HCT116 (cell line): ENCODE measurements around the gene UBE3D.

ENCODE experiments used
- CTCF ChIP-seq, 3 experiments: fragments of 200-600 bp in 1 of 3; sonication (generic) in 1 of 3; IDR thresholded peaks in 2 of 3; conservative IDR thresholded peaks in 1 of 3; 2 replicates each; pipeline ENCODE4 v1.5.1; 2012 to 2017; ENCODE audit warnings: low read depth in 2 of 3, low read length in 2 of 3, antibody characterized with exemption in 1 of 3, borderline replicate concordance in 1 of 3, control low read depth in 1 of 3, mild to moderate bottlenecking in 1 of 3, mixed read lengths in 1 of 3, mixed run types in 1 of 3, moderate library complexity in 1 of 3; ENCODE audit not compliant: insufficient read depth in 1 of 3
- EZH2 ChIP-seq: fragments of 200-600 bp; sonication (generic); IDR thresholded peaks from 2 replicates; pipeline ENCODE4 v1.6.1; 2017; ENCODE audit warnings: antibody characterized with exemption, mixed run types
- MAX ChIP-seq: IDR thresholded peaks from 2 replicates; pipeline ENCODE4 v1.6.1; 2012
- POLR2A ChIP-seq: IDR thresholded peaks from 2 replicates; pipeline ENCODE4 v1.7.0; 2011; ENCODE audit warnings: borderline replicate concordance; ENCODE audit not compliant: insufficient read depth, insufficient read length; ENCODE audit errors: extremely low read depth
- RAD21 ChIP-seq: IDR thresholded peaks from 2 replicates; pipeline ENCODE4 v1.6.1; 2012; ENCODE audit warnings: low read depth, mild to moderate bottlenecking

- no peak for TF ChIP-seq EZH2
- no peak for TF ChIP-seq RAD21
- no peak for TF ChIP-seq POLR2A
- TF ChIP-seq CTCF (IDR thresholded peaks at IDR 0.05 in 2 of 3, conservative IDR thresholded peaks at IDR 0.05 in 1 of 3; ENCODE audit: borderline replicate concordance in 1 of 3, insufficient read depth in 1 of 3, low read depth in 2 of 3, low read length in 2 of 3): no peak
- TF ChIP-seq MAX: no peak
Measured at GRCh38 chr6:82872185-82872584, 193.5 kb downstream of the UBE3D start.
